ENCODE measurements around the gene ELAVL1. TPM values are rescaled to one million over a fixed set of nuclear protein-coding genes. Genes with fewer than 3 reads are reported as not detected.
A peak's percentile ranks its signal among the peaks of the same experiment; 100 is the strongest.

The ELAVL1 gene
- total and polyA plus RNA-seq, 7 donors = 22.3 to 57.9 (median 44.5) TPM

DNA sequence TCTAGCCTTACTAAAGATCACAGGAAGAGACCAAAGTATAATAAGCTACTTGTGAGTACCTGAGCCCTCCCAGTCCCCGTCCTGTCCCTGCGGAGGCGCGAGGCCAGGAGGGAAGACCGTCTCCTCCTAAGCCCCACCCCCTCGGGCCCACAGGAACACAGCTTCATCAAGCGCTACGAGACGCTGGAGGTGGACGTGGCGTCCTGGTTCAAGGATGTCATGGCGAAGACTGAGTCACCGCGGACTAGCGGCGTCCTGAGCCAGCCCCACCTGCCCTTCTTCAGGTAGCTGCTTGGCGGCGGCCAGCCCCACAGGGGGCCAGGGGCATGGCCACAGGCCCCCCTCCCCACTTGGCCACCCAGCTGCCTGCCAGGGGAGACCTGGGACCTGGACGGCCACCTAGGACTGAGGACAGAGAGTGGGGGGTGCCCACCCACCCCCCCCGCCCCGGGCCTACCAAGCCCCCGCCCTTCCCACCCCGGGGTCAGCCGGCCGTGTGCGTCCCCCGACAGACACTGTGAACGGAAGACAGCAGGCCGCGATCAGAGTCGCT is 93.2 kb downstream of the ELAVL1 start:
- 84 to 91% (median 90%) methylated on average over 29 to 31 of the region's 31 CpGs for WGBS, 3 donors
- H3K36me3 ChIP-seq (ENCODE audit: insufficient read depth in 1 of 2, low read depth in 1 of 2) = peaks cover 4 to 40% of the 10 kb centered on the region in 2 donors
- H3K27ac ChIP-seq = no peak overlapping the region
- peaks cover 7% of the 10 kb centered on the region for H3K4me1 ChIP-seq
- intact Hi-C loops (cut with DNase I) = no loop called here
- H3K9me3 ChIP-seq = no peaks in the 10 kb centered on the region
- no peak for DNase-seq
- ATAC-seq = no peak
- peaks cover 0 to 6% (median 5%) of the 10 kb centered on the region in 3 donors for H3K27me3 ChIP-seq (ENCODE audit: insufficient read depth in 3 of 3, low read length in 2 of 3)
- no peak overlapping the region for H3K4me3 ChIP-seq
- TF ChIP-seq CTCF (IDR thresholded peaks at IDR 0.05) = no peak

- no peaks in the 10 kb centered on the region for H3K9me3 ChIP-seq
- no peak for TF ChIP-seq CTCF (IDR thresholded peaks at IDR 0.05)
- H3K27ac ChIP-seq = no peak overlapping the region
- ATAC-seq = no peak
- peaks cover 4 to 40% of the 10 kb centered on the region in 2 donors for H3K36me3 ChIP-seq (ENCODE audit: insufficient read depth in 1 of 2, low read depth in 1 of 2)
- peaks cover 4% of the 10 kb centered on the region for H3K4me1 ChIP-seq
- no peak overlapping the region for H3K4me3 ChIP-seq
- WGBS, 3 donors = 86 to 90% (median 87%) methylated on average over 17 to 18 of the region's 18 CpGs
- DNase-seq = no peak
- intact Hi-C loops (cut with DNase I) = no loop called here
- H3K27me3 ChIP-seq (ENCODE audit: insufficient read depth in 3 of 3, low read length in 2 of 3) = peaks cover 0 to 5% (median 2%) of the 10 kb centered on the region in 3 donors
Measured at GRCh38 chr19:7911508-7912143, 93.8 kb downstream of the ELAVL1 start.

GRCh38 chr19:7910321-7911161 is 94.9 kb downstream of the ELAVL1 start:
- peak in 1 of 2 donors; percentile 53 for DNase-seq
- intact Hi-C loops (cut with DNase I) = no loop called here
- 90 to 93% (median 91%) methylated on average over 51 to 54 of the region's 54 CpGs for WGBS, 3 donors
- Histone ChIP-seq H3K27ac (no peak overlapping the region), H3K27me3 (ENCODE audit: insufficient read depth in 3 of 3, low read length in 2 of 3) (peaks cover 0 to 5% (median 0%) of the 10 kb centered on the region in 3 donors), H3K36me3 (ENCODE audit: insufficient read depth in 1 of 2, low read depth in 1 of 2) (peaks cover 4 to 51% of the 10 kb centered on the region in 2 donors), H3K4me1 (peaks cover 4% of the 10 kb centered on the region), H3K9me3 (no peaks in the 10 kb centered on the region), H3K4me3 (no peak overlapping the region)
- TF ChIP-seq CTCF (IDR thresholded peaks at IDR 0.05) = no peak
- ATAC-seq = no peak

GRCh38 chr19:7909471-7910067 is 95.9 kb downstream of the ELAVL1 start:
- Histone ChIP-seq H3K27me3 (ENCODE audit: insufficient read depth in 3 of 3, low read length in 2 of 3) (peaks cover 0 to under 1% (median 0%) of the 10 kb centered on the region in 3 donors), H3K4me1 (peaks cover 12% of the 10 kb centered on the region), H3K9me3 (no peaks in the 10 kb centered on the region), H3K36me3 (ENCODE audit: insufficient read depth in 1 of 2, low read depth in 1 of 2) (peaks cover 4 to 51% of the 10 kb centered on the region in 2 donors), H3K27ac (no peak overlapping the region), H3K4me3 (no peak overlapping the region)
- WGBS, 3 donors = 90 to 95% (median 94%) methylated on average over 19 to 21 of the region's 21 CpGs
- no peak for TF ChIP-seq CTCF (IDR thresholded peaks at IDR 0.05)
- DNase-seq (peak in 1 of 2 donors; percentile 54), ATAC-seq (no peak)
- intact Hi-C loops (cut with DNase I) = no loop called here
